HL-60/S4 treated with phorbol 12-myristate 13-acetate at 8.2 ng/mL for 4 days and 3 days (cell line): ENCODE data around the gene MLN.

Source experiments
- in situ Hi-C: fragments of 300-500 bp; cut with MboI; formaldehyde crosslinking; loops from 2 replicates; pipeline ENCODE4 v1.15.0; 2022; ENCODE audit warnings: low sequenced_read_pairs

MLN gene

GRCh38 chr6:33816911-33817310 is 13.1 kb upstream of the MLN start:
- in situ Hi-C loops, result no loop called here

- in situ Hi-C loops, result no loop called here
These were observed 12.1 kb upstream of the MLN start for GRCh38 chr6:33815854-33816253.

GRCh38 chr6:33813990-33814985 is 10.5 kb upstream of the MLN start:
- in situ Hi-C loops, result no loop called here

GRCh38 chr6:33813246-33813904 is 9.6 kb upstream of the MLN start:
- in situ Hi-C loops, result no loop called here

- in situ Hi-C loops, result no loop called here
These were observed 8.9 kb upstream of the MLN start for GRCh38 chr6:33812669-33813068.

- in situ Hi-C loops, result no loop called here
These were observed 5.8 kb upstream of the MLN start for GRCh38 chr6:33809594-33809993.

GRCh38 chr6:33808641-33809180 is 4.9 kb upstream of the MLN start:
- in situ Hi-C loops, result no loop called here

- in situ Hi-C loops, result no loop called here
These were observed 3.8 kb upstream of the MLN start for GRCh38 chr6:33807606-33808005.

- in situ Hi-C loops, result no loop called here
These were observed 3.0 kb upstream of the MLN start for GRCh38 chr6:33806841-33807240.

- in situ Hi-C loops, result no loop called here
These were observed 1.4 kb downstream of the MLN start for GRCh38 chr6:33802186-33802958.

- in situ Hi-C loops, result no loop called here
These were observed 2.2 kb downstream of the MLN start for GRCh38 chr6:33801611-33802010.

- in situ Hi-C loops, result no loop called here
These were observed 3.4 kb downstream of the MLN start for GRCh38 chr6:33800248-33800969.

- in situ Hi-C loops, result no loop called here
These were observed 4.2 kb downstream of the MLN start for GRCh38 chr6:33799454-33800113.

GRCh38 chr6:33798343-33798848 is 5.4 kb downstream of the MLN start:
- in situ Hi-C loops, result no loop called here

- in situ Hi-C loops, result no loop called here
These were observed 6.0 kb downstream of the MLN start for GRCh38 chr6:33797626-33798342.

- in situ Hi-C loops, result no loop called here
These were observed 8.7 kb downstream of the MLN start for GRCh38 chr6:33794910-33795623.

GRCh38 chr6:33792981-33793380 is 10.8 kb downstream of the MLN start:
- in situ Hi-C loops, result no loop called here

GRCh38 chr6:33791620-33792019 is 12.2 kb downstream of the MLN start:
- in situ Hi-C loops, result no loop called here
